ENCODE measurements around the gene CDK5. TPM values are rescaled to one million over a fixed set of nuclear protein-coding genes. Genes with fewer than 3 reads are reported as not detected.

CDK5 gene
- total and polyA plus RNA-seq, 2 of the 13 experiments (the other 11 are each of a cell fraction or from before 2014, with no cell fraction given): 16.4 to 21.3 TPM

DNA sequence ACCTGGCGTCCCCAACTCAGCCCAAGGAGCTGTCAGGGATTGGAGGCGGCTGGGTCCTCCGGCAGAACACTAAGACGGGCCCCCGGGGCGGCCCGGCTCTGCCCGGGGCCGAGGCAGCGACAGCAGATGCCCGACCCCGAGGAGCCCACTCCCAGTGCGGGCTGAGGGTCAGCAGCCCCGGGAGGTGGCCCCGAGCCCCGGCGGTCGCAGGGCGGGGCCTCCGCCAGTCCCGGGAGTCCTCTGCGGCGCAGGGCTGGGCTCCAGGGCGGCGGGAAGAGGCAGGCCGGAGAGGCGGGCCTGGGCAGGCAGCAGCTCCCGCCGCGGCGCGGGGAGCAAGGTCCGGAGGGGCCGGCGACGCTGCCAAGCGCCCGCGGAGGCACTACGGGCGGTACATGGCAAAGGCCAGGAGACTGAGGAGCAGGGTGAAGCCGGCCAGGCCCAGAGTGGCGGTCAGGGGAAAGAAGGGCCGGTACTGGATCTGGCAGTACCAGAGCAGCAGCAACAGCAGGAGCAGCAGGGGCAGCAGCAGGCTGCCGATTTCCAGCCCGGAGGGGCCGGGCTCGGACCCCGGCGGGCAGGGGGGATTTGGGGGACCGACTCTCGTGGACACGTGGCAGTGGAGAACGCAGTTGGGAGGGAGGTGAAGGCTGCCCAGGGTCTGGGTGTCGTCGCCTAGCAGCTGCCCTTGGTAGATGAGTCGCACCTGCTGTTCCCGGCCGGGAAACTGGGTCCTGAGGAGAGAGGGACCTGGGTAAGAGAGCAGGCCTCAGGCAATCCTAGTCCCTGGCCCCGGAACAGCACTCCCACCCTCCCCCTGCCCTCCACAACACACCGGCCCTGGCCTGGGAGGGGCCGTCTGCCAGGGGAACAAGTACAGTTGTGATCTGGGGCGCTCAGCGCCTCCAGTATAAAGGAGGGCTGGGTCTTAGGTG lies 23.7 kb upstream of the CDK5 start (continued):
- TF ChIP-seq USF2 (IDR thresholded peaks at IDR 0.05; ENCODE audit: low read depth, low read length) (no peak), USF2 (CRISPR knock-in tag; IDR thresholded peaks at IDR 0.05; ENCODE audit: borderline replicate concordance) (no peak), ZNF562 (CRISPR knock-in tag; IDR thresholded peaks at IDR 0.05; ENCODE audit: borderline replicate concordance) (no peak), ZNF253 (CRISPR knock-in tag; IDR thresholded peaks at IDR 0.05; ENCODE audit: borderline replicate concordance) (no peak), JUNB (CRISPR knock-in tag; IDR thresholded peaks at IDR 0.05; ENCODE audit: borderline replicate concordance) (no peak), ZNF83 (CRISPR knock-in tag; IDR thresholded peaks at IDR 0.05; ENCODE audit: borderline replicate concordance) (no peak), PHF21A (CRISPR knock-in tag; IDR thresholded peaks at IDR 0.05) (peak; percentile 55; the same call in 1 of the 2 replicates), ZNF484 (CRISPR knock-in tag; IDR thresholded peaks at IDR 0.05; ENCODE audit: borderline replicate concordance, low read depth) (no peak), FOSL2 (CRISPR knock-in tag; IDR thresholded peaks at IDR 0.05) (no peak), ZNF777 (CRISPR knock-in tag; IDR thresholded peaks at IDR 0.05) (no peak; the same call in 1 of the 2 replicates), CBX1 (IDR thresholded peaks at IDR 0.05; ENCODE audit: low read depth) (no peak), REPIN1 (CRISPR knock-in tag; IDR thresholded peaks at IDR 0.05; ENCODE audit: borderline replicate concordance, low read depth) (no peak), NR2F1 (CRISPR knock-in tag; IDR thresholded peaks at IDR 0.05) (no peak), ZNF782 (CRISPR knock-in tag; IDR thresholded peaks at IDR 0.05; ENCODE audit: borderline replicate concordance) (peak; percentile 22; the same call in 1 of the 2 replicates), SMC3 (IDR thresholded peaks at IDR 0.05; ENCODE audit: low read length) (no peak), ZNF260 (CRISPR knock-in tag; IDR thresholded peaks at IDR 0.05; ENCODE audit: borderline replicate concordance, low read depth) (no peak), PITX1 (CRISPR knock-in tag; IDR thresholded peaks at IDR 0.05) (no peak), IRF9 (CRISPR knock-in tag; IDR thresholded peaks at IDR 0.05; ENCODE audit: borderline replicate concordance) (no peak), HOXA9 (CRISPR knock-in tag; IDR thresholded peaks at IDR 0.05; ENCODE audit: borderline replicate concordance) (no peak; the same call in 1 of the 2 replicates), KMT2A (CRISPR knock-in tag; IDR thresholded peaks at IDR 0.05) (no peak)
- TF ChIP-seq, protein P1, sequence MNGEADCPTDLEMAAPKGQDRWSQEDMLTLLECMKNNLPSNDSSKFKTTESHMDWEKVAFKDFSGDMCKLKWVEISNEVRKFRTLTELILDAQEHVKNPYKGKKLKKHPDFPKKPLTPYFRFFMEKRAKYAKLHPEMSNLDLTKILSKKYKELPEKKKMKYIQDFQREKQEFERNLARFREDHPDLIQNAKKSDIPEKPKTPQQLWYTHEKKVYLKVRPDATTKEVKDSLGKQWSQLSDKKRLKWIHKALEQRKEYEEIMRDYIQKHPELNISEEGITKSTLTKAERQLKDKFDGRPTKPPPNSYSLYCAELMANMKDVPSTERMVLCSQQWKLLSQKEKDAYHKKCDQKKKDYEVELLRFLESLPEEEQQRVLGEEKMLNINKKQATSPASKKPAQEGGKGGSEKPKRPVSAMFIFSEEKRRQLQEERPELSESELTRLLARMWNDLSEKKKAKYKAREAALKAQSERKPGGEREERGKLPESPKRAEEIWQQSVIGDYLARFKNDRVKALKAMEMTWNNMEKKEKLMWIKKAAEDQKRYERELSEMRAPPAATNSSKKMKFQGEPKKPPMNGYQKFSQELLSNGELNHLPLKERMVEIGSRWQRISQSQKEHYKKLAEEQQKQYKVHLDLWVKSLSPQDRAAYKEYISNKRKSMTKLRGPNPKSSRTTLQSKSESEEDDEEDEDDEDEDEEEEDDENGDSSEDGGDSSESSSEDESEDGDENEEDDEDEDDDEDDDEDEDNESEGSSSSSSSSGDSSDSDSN (CRISPR knock-in tag; IDR thresholded peaks at IDR 0.05): peak; percentile 56; the same call in 1 of the 2 replicates
- TF ChIP-seq, protein P2, sequence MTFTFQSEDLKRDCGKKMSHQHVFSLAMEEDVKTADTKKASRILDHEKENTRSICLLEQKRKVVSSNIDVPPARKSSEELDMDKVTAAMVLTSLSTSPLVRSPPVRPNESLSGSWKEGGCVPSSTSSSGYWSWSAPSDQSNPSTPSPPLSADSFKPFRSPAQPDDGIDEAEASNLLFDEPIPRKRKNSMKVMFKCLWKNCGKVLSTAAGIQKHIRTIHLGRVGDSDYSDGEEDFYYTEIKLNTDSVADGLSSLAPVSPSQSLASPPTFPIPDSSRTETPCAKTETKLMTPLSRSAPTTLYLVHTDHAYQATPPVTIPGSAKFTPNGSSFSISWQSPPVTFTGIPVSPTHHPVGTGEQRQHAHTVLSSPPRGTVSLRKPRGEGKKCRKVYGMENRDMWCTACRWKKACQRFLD (CRISPR knock-in tag; IDR thresholded peaks at IDR 0.05; ENCODE audit: borderline replicate concordance): no peak

All from HepG2 (cell line).